ENCODE measurements around the gene DNAJC10.
"Not testable (repeated sequence)": the region's sequence is repeated elsewhere in the genome, so short reads cannot be mapped to it uniquely, and the experiment has no call there.

DNAJC10 gene, protein sequence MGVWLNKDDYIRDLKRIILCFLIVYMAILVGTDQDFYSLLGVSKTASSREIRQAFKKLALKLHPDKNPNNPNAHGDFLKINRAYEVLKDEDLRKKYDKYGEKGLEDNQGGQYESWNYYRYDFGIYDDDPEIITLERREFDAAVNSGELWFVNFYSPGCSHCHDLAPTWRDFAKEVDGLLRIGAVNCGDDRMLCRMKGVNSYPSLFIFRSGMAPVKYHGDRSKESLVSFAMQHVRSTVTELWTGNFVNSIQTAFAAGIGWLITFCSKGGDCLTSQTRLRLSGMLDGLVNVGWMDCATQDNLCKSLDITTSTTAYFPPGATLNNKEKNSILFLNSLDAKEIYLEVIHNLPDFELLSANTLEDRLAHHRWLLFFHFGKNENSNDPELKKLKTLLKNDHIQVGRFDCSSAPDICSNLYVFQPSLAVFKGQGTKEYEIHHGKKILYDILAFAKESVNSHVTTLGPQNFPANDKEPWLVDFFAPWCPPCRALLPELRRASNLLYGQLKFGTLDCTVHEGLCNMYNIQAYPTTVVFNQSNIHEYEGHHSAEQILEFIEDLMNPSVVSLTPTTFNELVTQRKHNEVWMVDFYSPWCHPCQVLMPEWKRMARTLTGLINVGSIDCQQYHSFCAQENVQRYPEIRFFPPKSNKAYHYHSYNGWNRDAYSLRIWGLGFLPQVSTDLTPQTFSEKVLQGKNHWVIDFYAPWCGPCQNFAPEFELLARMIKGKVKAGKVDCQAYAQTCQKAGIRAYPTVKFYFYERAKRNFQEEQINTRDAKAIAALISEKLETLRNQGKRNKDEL

GRCh38 chr2:182715892-182716649 lies at the start of gene DNAJC10:
TSS of gene DNAJC10 (plus strand) at chr2:182716257. CDS start at chr2:182718087, 1,830 bp downstream.
- peak; percentile 49 for DNase-seq

GRCh38 chr2:182666674-182667314 lies 49.3 kb upstream of the DNAJC10 start:
- DNase-seq = peak; percentile 15

DNA sequence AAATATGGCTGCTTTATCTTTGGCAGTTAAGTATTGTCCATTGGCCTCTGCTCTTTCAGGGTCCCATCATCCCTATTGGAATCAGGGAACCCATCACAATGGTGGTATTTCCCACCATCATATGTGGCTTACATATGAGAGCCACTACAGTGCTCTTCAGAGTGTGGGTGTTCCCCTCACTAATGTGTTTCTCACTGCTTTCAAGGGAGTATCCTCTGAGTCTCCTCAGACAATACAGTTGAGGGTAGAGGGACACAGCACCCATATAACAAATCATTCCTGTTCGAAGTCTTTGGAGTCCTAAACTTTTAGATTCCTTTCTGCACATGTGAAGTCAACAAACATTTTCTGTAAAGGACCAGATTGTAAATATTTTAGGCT lies 48.8 kb upstream of the DNAJC10 start:
- no peak for DNase-seq

DNA sequence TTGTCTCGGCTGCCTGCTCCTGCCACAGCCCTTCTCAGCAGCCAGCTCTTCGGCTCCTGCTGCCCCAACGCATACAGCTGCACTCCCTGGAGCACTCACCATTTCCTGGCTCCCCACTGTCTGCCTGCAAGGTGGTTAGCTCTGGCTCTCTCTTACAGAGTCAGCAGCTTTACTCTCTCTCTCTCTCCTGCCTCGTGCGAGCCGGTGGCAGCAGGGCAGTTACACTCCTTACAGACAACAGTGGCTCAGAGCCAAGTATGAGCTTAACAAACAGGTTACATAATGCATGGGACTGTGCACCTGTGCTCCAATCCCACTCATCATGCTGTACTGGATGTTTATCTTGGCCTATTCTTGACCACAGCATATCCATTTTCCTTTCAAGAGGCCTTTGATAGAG lies 47.4 kb upstream of the DNAJC10 start:
- DNase-seq = peak; percentile 94

GRCh38 chr2:182672466-182673165 lies 43.4 kb upstream of the DNAJC10 start:
- no peak for DNase-seq

- no peak for DNase-seq
Measured at GRCh38 chr2:182680837-182681236, 35.2 kb upstream of the DNAJC10 start.

DNA sequence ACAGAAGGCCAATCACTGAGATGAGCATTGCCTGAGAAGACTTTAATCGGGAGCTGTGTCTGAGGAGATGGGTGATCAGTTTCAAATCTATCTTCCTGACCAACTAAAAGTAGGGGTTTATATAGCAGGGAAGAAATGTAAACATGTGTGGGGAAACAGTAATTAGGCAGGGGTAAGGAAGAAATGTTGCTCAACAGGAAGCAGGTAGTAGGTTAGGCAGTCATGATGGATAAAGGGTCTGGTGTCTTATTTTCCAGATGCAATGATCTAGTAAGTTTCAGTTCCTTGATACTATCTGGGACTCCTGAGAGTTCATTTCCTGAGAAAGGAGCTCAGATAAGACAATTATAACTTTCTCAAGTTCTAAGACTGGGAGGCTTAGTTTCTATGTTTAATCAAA lies 33.8 kb upstream of the DNAJC10 start:
- no peak for DNase-seq

DNA sequence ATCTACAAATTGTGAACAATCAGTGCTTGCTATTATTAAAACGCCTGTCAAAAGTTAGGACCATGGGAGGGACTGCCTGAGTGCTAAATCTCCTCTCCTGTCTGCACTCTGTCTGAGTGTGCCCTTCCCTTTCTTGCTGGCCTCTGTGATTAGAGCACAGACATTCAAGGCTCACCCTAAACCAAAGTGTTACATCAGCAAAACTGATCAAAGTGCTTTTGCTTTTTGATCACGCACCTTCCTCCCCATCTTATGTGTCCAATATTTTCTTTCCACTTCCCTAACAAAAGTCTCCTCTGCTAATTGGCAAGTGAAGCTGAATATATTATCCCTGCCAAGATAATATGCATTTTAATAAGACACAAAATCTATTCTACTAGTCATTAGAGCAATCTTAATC lies 30.5 kb upstream of the DNAJC10 start:
- no peak for DNase-seq

- DNase-seq = not testable (repeated sequence)
Measured at GRCh38 chr2:182686763-182687162, 29.3 kb upstream of the DNAJC10 start.

GRCh38 chr2:182694189-182694588 lies 21.9 kb upstream of the DNAJC10 start:
- DNase-seq = no peak

- no peak for DNase-seq
Measured at GRCh38 chr2:182695776-182696175, 20.3 kb upstream of the DNAJC10 start.

DNA sequence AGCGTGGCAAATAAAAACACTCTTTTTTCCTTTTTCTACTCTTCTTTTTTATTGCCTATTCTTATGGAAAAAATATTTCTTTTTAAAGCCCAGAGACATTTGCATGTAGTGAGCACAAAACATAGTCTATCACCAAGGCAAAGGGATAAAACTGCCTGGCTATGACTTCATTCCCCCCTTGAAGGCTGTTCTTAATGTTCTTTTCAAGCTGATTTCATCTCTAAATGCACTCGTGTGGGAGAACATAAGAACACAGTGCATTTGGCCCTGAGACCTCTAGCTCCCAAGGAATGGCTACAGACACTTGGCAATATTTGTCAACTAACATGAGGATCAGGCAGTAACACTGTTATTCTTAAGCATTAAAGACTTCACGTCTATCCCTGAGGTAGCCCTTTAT lies 17.4 kb upstream of the DNAJC10 start:
- DNase-seq = no peak

DNA sequence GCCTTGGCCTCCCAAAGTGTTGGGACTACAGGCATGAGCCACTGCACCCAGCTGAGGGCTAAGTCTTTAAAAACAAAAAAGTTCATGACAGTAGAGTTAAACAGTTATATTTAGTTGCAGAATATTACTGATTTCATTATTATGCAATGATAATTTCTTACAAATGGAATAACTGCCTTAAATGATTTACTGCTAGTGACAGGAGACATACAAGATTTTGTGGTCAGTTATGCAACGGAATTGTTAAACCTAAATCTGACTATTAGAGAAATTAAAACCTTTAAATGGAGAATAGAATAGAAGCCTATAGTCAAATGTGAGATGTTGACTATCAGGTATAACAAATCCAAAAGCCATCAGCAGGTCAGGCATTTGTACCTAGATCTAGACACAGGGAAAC lies 10.3 kb upstream of the DNAJC10 start:
- no peak for DNase-seq

DNA sequence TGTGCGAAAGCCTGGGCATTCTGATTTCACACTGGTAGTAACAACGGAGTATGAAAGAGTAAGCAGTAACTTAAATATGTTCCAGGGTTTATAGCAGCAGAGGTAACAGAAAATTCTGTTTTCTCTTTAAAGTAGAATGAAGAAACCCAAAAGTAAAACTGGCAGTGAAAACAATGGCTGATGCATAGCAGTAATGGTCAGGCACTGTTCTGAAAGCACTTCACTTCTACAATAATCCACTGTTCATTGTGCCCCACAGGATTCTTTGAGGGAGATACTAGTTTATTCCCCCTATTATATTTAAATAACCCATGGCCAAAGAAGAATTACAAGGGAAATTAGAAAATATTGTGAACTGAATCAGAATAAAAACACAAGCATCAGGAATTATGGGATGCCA lies 9.3 kb upstream of the DNAJC10 start:
- DNase-seq = no peak

DNA sequence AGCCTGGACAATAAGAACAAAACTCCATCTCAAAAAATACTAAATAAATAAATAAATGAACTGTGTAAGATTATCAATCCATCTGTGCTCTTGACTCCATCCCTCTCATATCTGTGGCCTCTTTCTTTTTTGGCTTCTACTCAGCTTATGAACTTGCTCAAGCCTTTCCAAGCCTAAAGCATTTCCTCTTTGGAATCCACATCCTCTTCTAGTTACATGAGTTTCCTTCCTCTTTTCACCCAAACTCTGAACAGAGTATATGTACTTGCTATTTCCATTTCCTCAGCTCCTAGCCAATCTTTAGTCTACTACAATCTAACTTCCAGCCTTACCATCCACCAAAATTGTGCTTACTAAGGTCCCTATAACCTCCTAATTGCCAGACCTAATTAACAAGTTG lies 2.5 kb upstream of the DNAJC10 start:
- DNase-seq = no peak

- peak; percentile 51 for DNase-seq
Measured at GRCh38 chr2:182715121-182715891, 751 bp upstream of the DNAJC10 start.

GRCh38 chr2:182716650-182716979 lies 558 bp downstream of the DNAJC10 start:
- peak; percentile 26 for DNase-seq

- DNase-seq = peak; percentile 21
Measured at GRCh38 chr2:182717416-182717815, 1.4 kb downstream of the DNAJC10 start.

GRCh38 chr2:182717816-182718215 lies 1.8 kb downstream of the DNAJC10 start:
- DNase-seq = no peak

DNA sequence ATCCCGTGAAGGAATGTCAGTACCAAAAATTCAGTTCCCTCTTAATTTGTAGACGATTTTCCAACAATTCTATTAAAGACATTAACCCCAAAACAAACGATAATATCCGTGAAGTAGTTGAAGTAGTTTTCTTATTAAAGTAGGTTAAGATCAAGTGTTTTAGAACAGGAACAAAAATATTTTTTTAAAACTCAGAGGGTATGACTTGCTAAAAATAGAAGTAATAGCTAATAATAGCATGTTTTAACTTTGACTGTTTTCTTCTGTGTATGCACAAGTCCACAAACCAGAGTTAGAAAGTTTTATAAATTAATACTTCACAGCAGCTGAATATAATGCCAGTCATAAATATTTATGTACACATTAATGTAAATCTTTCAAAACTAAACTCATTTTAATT lies 2.4 kb downstream of the DNAJC10 start:
- no peak for DNase-seq

- not testable (repeated sequence) for DNase-seq
Measured at GRCh38 chr2:182719116-182719515, 3.1 kb downstream of the DNAJC10 start.

- no peak for DNase-seq
Measured at GRCh38 chr2:182724656-182725055, 8.6 kb downstream of the DNAJC10 start.
